HG02981 (cell line): ENCODE data around the gene PXT1.
"Not testable (repeated sequence)": the region's sequence is repeated elsewhere in the genome, so short reads cannot be mapped to it uniquely, and the experiment has no call there.

Source experiments
- ATAC-seq: cut with Tn5 transposase; IDR thresholded peaks from one replicate; pipeline ENCODE4 v1.9.1; 2021; ENCODE audit warnings: mild to moderate bottlenecking, moderate library complexity; ENCODE audit not compliant: unreplicated experiment

PXT1 gene

GRCh38 chr6:36445621-36446020, 3.0 kb upstream of the PXT1 start:
- no peak for ATAC-seq

GRCh38 chr6:36444470-36444869, 1.8 kb upstream of the PXT1 start:
- no peak for ATAC-seq

- ATAC-seq, result no peak
Observed at GRCh38 chr6:36443471-36444428, 1.1 kb upstream of the PXT1 start.

GRCh38 chr6:36442103-36442670, 467 bp downstream of the PXT1 start:
- ATAC-seq, result no peak

- ATAC-seq, result peak; percentile 67
Observed at GRCh38 chr6:36441307-36441894, 1.3 kb downstream of the PXT1 start.

- no peak for ATAC-seq
Observed at GRCh38 chr6:36436466-36436865, 6.2 kb downstream of the PXT1 start.

- no peak for ATAC-seq
Observed at GRCh38 chr6:36432151-36432671, 10.4 kb downstream of the PXT1 start.

GRCh38 chr6:36431197-36431596, 11.5 kb downstream of the PXT1 start:
- no peak for ATAC-seq

- no peak for ATAC-seq
Observed at GRCh38 chr6:36430351-36430750, 12.3 kb downstream of the PXT1 start.

GRCh38 chr6:36428911-36429310, 13.7 kb downstream of the PXT1 start:
- no peak for ATAC-seq

GRCh38 chr6:36426622-36427021, 16.0 kb downstream of the PXT1 start:
- ATAC-seq, result no peak

- peak; percentile 87 for ATAC-seq
Observed at GRCh38 chr6:36423101-36423824, 19.4 kb downstream of the PXT1 start.

GRCh38 chr6:36422714-36423100, 19.9 kb downstream of the PXT1 start:
- no peak for ATAC-seq

- ATAC-seq, result no peak
Observed at GRCh38 chr6:36419310-36419709, 23.3 kb downstream of the PXT1 start.

GRCh38 chr6:36418558-36418957, 24.1 kb downstream of the PXT1 start:
- ATAC-seq, result no peak

- ATAC-seq, result no peak
Observed at GRCh38 chr6:36414481-36414880, 28.2 kb downstream of the PXT1 start.

GRCh38 chr6:36413489-36414480, 28.9 kb downstream of the PXT1 start:
- ATAC-seq, result no peak

GRCh38 chr6:36409718-36410117, 32.9 kb downstream of the PXT1 start:
- ATAC-seq, result not testable (repeated sequence)

GRCh38 chr6:36404164-36404563, 38.5 kb downstream of the PXT1 start:
- no peak for ATAC-seq

- ATAC-seq, result no peak
Observed at GRCh38 chr6:36402481-36402880, 40.2 kb downstream of the PXT1 start.
